H1 (cell line): ENCODE measurements around the gene TMEM163. TPM values are rescaled to one million over a fixed set of nuclear protein-coding genes. Genes with fewer than 3 reads are reported as not detected.

Experiments
- ASH2L ChIP-seq: fragments of 200-600, 300-600 bp; sonication (generic); IDR thresholded peaks from one replicate; pipeline ENCODE4 v1.7.1; 2017; ENCODE audit warnings: low read length
- CHD2 ChIP-seq: IDR thresholded peaks from 2 replicates; pipeline ENCODE4 v1.6.1; 2012; ENCODE audit warnings: low read length, improper control_type of control experiment
- RAD21 ChIP-seq, 2 experiments: IDR thresholded peaks in 1 of 2; conservative IDR thresholded peaks in 1 of 2; 2 replicates each; pipeline ENCODE4 v1.6.1; 2011; ENCODE audit warnings: low read depth in 2 of 2, low read length in 2 of 2, improper control_type of control experiment in 1 of 2, inconsistent platforms in 1 of 2, mild to moderate bottlenecking in 1 of 2, moderate library complexity in 1 of 2
- SIRT6 ChIP-seq: IDR thresholded peaks from one replicate; pipeline ENCODE4 v1.7.1; 2012; ENCODE audit warnings: low read length, inconsistent platforms
- polyA plus RNA-seq, 7 experiments: library from polyadenylated mRNA; depleted of rRNA in 3 of 7; stranded (reverse) in 5 of 7; unstranded in 2 of 7; fragments of >200 nt in 5 of 7; fragments of 200-250 nt in 2 of 7; gene quantifications; 1 replicate in 5 of 7; 2 replicates in 1 of 7; 4 replicates in 1 of 7; pipeline versions ENCODE4 v1.2.1 to v1.2.3, GENCODE V29; 2011 to 2013; ENCODE audit warnings: missing spikeins in 2 of 7, mixed read lengths in 2 of 7
- total RNA-seq: library from RNA; stranded (reverse); fragmentation: NEBNext Ultra II Directional; extraction: Animal tissue kit (Norgen Biotek cat#: 25700); gene quantifications from 2 replicates; pipeline ENCODE4 v1.2.1, GENCODE V29; 2021

TMEM163 gene
- total and polyA plus RNA-seq, 2 of the 8 experiments (the other 6 are each of a cell fraction or from before 2014, with no cell fraction given) = 2.8 to 3.2 TPM

GRCh38 chr2:134679745-134680144 is 39.1 kb downstream of the TMEM163 start (continued):
- no peak for TF ChIP-seq RAD21 (IDR thresholded peaks at IDR 0.05 in 1 of 2, conservative IDR thresholded peaks at IDR 0.05 in 1 of 2; ENCODE audit: low read depth in 2 of 2, low read length in 2 of 2)
- TF ChIP-seq ASH2L = no peak
- TF ChIP-seq SIRT6 = no peak
- TF ChIP-seq CHD2 = no peak
